GM12891 (cell line): ENCODE results near the gene FAM170B.

Experiments used
- POLR2A ChIP-seq: IDR thresholded peaks from 2 replicates; pipeline ENCODE4 v1.6.1; 2011; ENCODE audit warnings: low read depth, low read length, control low read depth
- POLR2AphosphoS5 ChIP-seq: IDR thresholded peaks from 2 replicates; pipeline ENCODE4 v1.6.1; 2011; ENCODE audit warnings: low read depth, low read length, control low read depth

DNA sequence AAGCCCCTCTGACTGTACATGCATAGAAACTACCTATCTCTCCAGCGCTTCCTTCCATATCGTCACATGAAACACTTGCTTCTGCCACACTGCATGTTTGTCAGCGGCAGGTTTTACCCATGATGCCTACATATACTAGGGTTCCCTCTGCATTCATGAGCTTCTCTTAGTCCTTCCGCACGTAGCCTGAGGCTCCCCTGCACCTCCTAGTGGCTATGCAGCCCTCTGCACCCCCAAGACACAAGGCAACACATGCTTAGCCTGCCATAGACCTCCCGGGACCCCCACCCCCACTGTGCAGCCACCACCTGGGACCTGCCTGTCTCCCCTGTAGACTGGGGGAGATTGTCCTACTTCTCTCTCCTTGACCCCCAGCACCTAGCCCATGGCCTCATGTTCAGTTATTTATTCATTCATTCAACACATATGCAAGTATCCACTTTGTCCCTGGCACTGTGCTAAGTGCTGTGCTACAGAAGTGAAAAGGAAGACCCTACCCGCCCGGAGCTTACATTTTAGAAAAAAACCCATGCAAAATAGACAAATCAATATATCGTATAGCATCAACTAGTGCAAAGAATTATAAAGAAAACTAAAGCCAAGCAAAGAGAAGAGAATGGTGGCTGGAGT is 30.9 kb upstream of the FAM170B start:
- TF ChIP-seq POLR2AphosphoS5 (no peak), POLR2A (no peak)
